GM21423 (cell line): ENCODE measurements around the gene CETN3.
A peak's percentile ranks its signal among the peaks of the same experiment; 100 is the strongest.

Source experiments
- ATAC-seq: cut with Tn5 transposase; IDR thresholded peaks from one replicate; pipeline ENCODE4 v1.9.1; 2021; ENCODE audit warnings: mild to moderate bottlenecking, moderate library complexity; ENCODE audit not compliant: unreplicated experiment

Gene CETN3

GRCh38 chr5:90409318-90410177 lies at the start of gene CETN3:
TSS of gene CETN3 (minus strand) at chr5:90409756. CDS start at chr5:90409661, 95 bp downstream.
- peak; percentile 93 for ATAC-seq

GRCh38 chr5:90446961-90447360 lies 37.4 kb upstream of the CETN3 start:
- no peak for ATAC-seq

GRCh38 chr5:90440644-90441043 lies 31.1 kb upstream of the CETN3 start:
- no peak for ATAC-seq

- ATAC-seq, result no peak
These were observed 28.5 kb upstream of the CETN3 start for GRCh38 chr5:90438100-90438499.

- ATAC-seq, result no peak
These were observed 28.1 kb upstream of the CETN3 start for GRCh38 chr5:90437663-90438062.

GRCh38 chr5:90434116-90434714 lies 24.7 kb upstream of the CETN3 start:
- ATAC-seq, result peak; percentile 70

GRCh38 chr5:90424245-90424644 lies 14.7 kb upstream of the CETN3 start:
- peak; percentile 81 for ATAC-seq

GRCh38 chr5:90421136-90421535 lies 11.6 kb upstream of the CETN3 start:
- ATAC-seq, result peak; percentile 44

- no peak for ATAC-seq
These were observed 8.7 kb upstream of the CETN3 start for GRCh38 chr5:90418214-90418613.

GRCh38 chr5:90410178-90410762 lies 714 bp upstream of the CETN3 start:
- no peak for ATAC-seq

- ATAC-seq, result peak; percentile 4
These were observed 812 bp downstream of the CETN3 start for GRCh38 chr5:90408571-90409317.

- no peak for ATAC-seq
These were observed 3.1 kb downstream of the CETN3 start for GRCh38 chr5:90406466-90406865.

GRCh38 chr5:90402521-90403255 lies 6.9 kb downstream of the CETN3 start:
- no peak for ATAC-seq

- no peak for ATAC-seq
These were observed 10.3 kb downstream of the CETN3 start for GRCh38 chr5:90399251-90399650.

- no peak for ATAC-seq
These were observed 10.8 kb downstream of the CETN3 start for GRCh38 chr5:90398726-90399125.

GRCh38 chr5:90395005-90395404 lies 14.6 kb downstream of the CETN3 start:
- ATAC-seq, result no peak

- ATAC-seq, result no peak
These were observed 18.6 kb downstream of the CETN3 start for GRCh38 chr5:90390928-90391327.

GRCh38 chr5:90390326-90390725 lies 19.2 kb downstream of the CETN3 start:
- no peak for ATAC-seq

- ATAC-seq, result no peak
These were observed 22.0 kb downstream of the CETN3 start for GRCh38 chr5:90387508-90387907.

GRCh38 chr5:90386099-90386710 lies 23.4 kb downstream of the CETN3 start:
- no peak for ATAC-seq
